ENCODE measurements around the gene PDXDC1. TPM values are rescaled to one million over a fixed set of nuclear protein-coding genes. Genes with fewer than 3 reads are reported as not detected.
"Not testable (repeated sequence)": the region's sequence is repeated elsewhere in the genome, so short reads cannot be mapped to it uniquely, and the experiment has no call there.

PDXDC1 gene
- total RNA-seq, 1 experiment from 2014 or later, result 94.3 TPM

GRCh38 chr16:15059324-15059723 lies 84.5 kb downstream of the PDXDC1 start:
- RAD21 ChIA-PET (ENCODE audit: low non-redundant PET in 1 of 2, low total read pairs in 2 of 2, uncharacterized antibody in 2 of 2, unreplicated experiment in 2 of 2), result no interaction called here
- intact Hi-C loops (cut with micrococcal nuclease), result no loop called here
- POLR2A ChIA-PET, result no interaction called here

GRCh38 chr16:15062085-15062810 lies 87.4 kb downstream of the PDXDC1 start:
- RAD21 ChIA-PET (ENCODE audit: low non-redundant PET in 1 of 2, low total read pairs in 2 of 2, uncharacterized antibody in 2 of 2, unreplicated experiment in 2 of 2); H3K4me1 ChIP-seq (ENCODE audit: control insufficient read depth in 1 of 2, insufficient read depth in 2 of 2, low read length in 2 of 2); H3K27ac ChIP-seq (ENCODE audit: low read depth, low read length); H2AFZ ChIP-seq (ENCODE audit: low read depth, low read length, poor library complexity, severe bottlenecking); H3K9me3 ChIP-seq (ENCODE audit: control insufficient read depth in 1 of 2, insufficient read depth in 1 of 2, low read depth in 1 of 2, low read length in 2 of 2); BruUV-seq (replicated peaks); H3K4me3 ChIP-seq (replicated peaks in 1 of 2; ENCODE audit: low read depth in 1 of 2, low read length in 2 of 2); H3K27me3 ChIP-seq (ENCODE audit: insufficient read depth, low read length); H3K9me2 ChIP-seq (ENCODE audit: insufficient read depth); ATAC-seq; DNase-seq (ENCODE audit: low read depth, low spot score); intact Hi-C loops (cut with micrococcal nuclease); H3K4me2 ChIP-seq (ENCODE audit: low read length); H3K9ac ChIP-seq (ENCODE audit: low read length); POLR2A ChIA-PET; H4K20me1 ChIP-seq (ENCODE audit: insufficient read depth); H3K79me2 ChIP-seq (ENCODE audit: insufficient read depth, low read length): not testable (repeated sequence)
- CTCF ChIA-PET, result interaction anchor here (0.8 to 1.3 kb wide), 2 partner anchors 10 kb away, joined by 3 read pairs; no protein-coding TSS in a partner anchor
- peaks cover 25 to 32% of the 10 kb centered on the region in 2 experiments; a peak in 3 of 4 replicates for H3K36me3 ChIP-seq (ENCODE audit: control insufficient read depth in 1 of 2, insufficient read depth in 2 of 2, low read length in 2 of 2)

More at GRCh38 chr16:15059324-15059723, 84.5 kb downstream of the PDXDC1 start:
- H3K27me3 ChIP-seq (ENCODE audit: insufficient read depth, low read length), result no peaks in the 10 kb centered on the region
- CTCF ChIA-PET, result no interaction called here
- H3K27ac ChIP-seq (ENCODE audit: low read depth, low read length), result no peak overlapping the region
- DNase-seq (ENCODE audit: low read depth, low spot score), result no peak
- TF ChIP-seq EZH2phosphoT487 (IDR thresholded peaks at IDR 0.05; ENCODE audit: borderline replicate concordance), result no peak
- no peak for TF ChIP-seq SP1 (IDR thresholded peaks at IDR 0.05; ENCODE audit: low read depth)
- no peak for TF ChIP-seq SRF (IDR thresholded peaks at IDR 0.05; ENCODE audit: low read depth)
- no peak for TF ChIP-seq EGR1 (IDR thresholded peaks at IDR 0.05; ENCODE audit: low read depth)
- TF ChIP-seq ELF1 (IDR thresholded peaks at IDR 0.05; ENCODE audit: borderline replicate concordance, low read depth), result no peak
- TF ChIP-seq EZH2 (IDR thresholded peaks at IDR 0.05), result no peak
- no peak for TF ChIP-seq RAD21 (IDR thresholded peaks at IDR 0.05; ENCODE audit: low read depth)
- no peaks in the 10 kb centered on the region for H4K20me1 ChIP-seq (ENCODE audit: insufficient read depth)
- H3K4me1 ChIP-seq (ENCODE audit: control insufficient read depth in 1 of 2, insufficient read depth in 2 of 2, low read length in 2 of 2), result peaks cover 0 to 15% of the 10 kb centered on the region in 2 experiments; a peak in 2 of 4 replicates
- no peaks in the 10 kb centered on the region; the same call in 1 of the 2 replicates for H3K79me2 ChIP-seq (ENCODE audit: insufficient read depth, low read length)
- peaks cover 25 to 30% of the 10 kb centered on the region in 2 experiments; a peak in 3 of 4 replicates for H3K36me3 ChIP-seq (ENCODE audit: control insufficient read depth in 1 of 2, insufficient read depth in 2 of 2, low read length in 2 of 2)
- H3K9me2 ChIP-seq (ENCODE audit: insufficient read depth), result no peaks in the 10 kb centered on the region
- no peak overlapping the region for H3K9ac ChIP-seq (ENCODE audit: low read length)
- no peak overlapping the region for H3K4me3 ChIP-seq (replicated peaks in 1 of 2; ENCODE audit: low read depth in 1 of 2, low read length in 2 of 2)
- no peaks in the 10 kb centered on the region for H3K9me3 ChIP-seq (ENCODE audit: control insufficient read depth in 1 of 2, insufficient read depth in 1 of 2, low read depth in 1 of 2, low read length in 2 of 2)
- H2AFZ ChIP-seq (ENCODE audit: low read depth, low read length, poor library complexity, severe bottlenecking), result no peak overlapping the region
- no TSS peak for BruUV-seq (replicated peaks)
- no peak overlapping the region for H3K4me2 ChIP-seq (ENCODE audit: low read length)
- no peak for ATAC-seq

GRCh38 chr16:15065961-15066360 lies 91.1 kb downstream of the PDXDC1 start:
- CTCF ChIA-PET; H3K4me2 ChIP-seq (ENCODE audit: low read length); RAD21 ChIA-PET (ENCODE audit: low non-redundant PET in 1 of 2, low total read pairs in 2 of 2, uncharacterized antibody in 2 of 2, unreplicated experiment in 2 of 2); H3K9me3 ChIP-seq (ENCODE audit: control insufficient read depth in 1 of 2, insufficient read depth in 1 of 2, low read depth in 1 of 2, low read length in 2 of 2); H4K20me1 ChIP-seq (ENCODE audit: insufficient read depth); H2AFZ ChIP-seq (ENCODE audit: low read depth, low read length, poor library complexity, severe bottlenecking); ATAC-seq; H3K4me3 ChIP-seq (replicated peaks in 1 of 2; ENCODE audit: low read depth in 1 of 2, low read length in 2 of 2); H3K4me1 ChIP-seq (ENCODE audit: control insufficient read depth in 1 of 2, insufficient read depth in 2 of 2, low read length in 2 of 2); H3K27ac ChIP-seq (ENCODE audit: low read depth, low read length); DNase-seq (ENCODE audit: low read depth, low spot score); POLR2A ChIA-PET; H3K9ac ChIP-seq (ENCODE audit: low read length); BruUV-seq (replicated peaks); H3K9me2 ChIP-seq (ENCODE audit: insufficient read depth); H3K79me2 ChIP-seq (ENCODE audit: insufficient read depth, low read length); intact Hi-C loops (cut with micrococcal nuclease); H3K27me3 ChIP-seq (ENCODE audit: insufficient read depth, low read length): not testable (repeated sequence)
- H3K36me3 ChIP-seq (ENCODE audit: control insufficient read depth in 1 of 2, insufficient read depth in 2 of 2, low read length in 2 of 2), result peaks cover 17 to 28% of the 10 kb centered on the region in 2 experiments; a peak in 3 of 4 replicates

- H3K9me2 ChIP-seq (ENCODE audit: insufficient read depth); H3K79me2 ChIP-seq (ENCODE audit: insufficient read depth, low read length); H2AFZ ChIP-seq (ENCODE audit: low read depth, low read length, poor library complexity, severe bottlenecking); H4K20me1 ChIP-seq (ENCODE audit: insufficient read depth); CTCF ChIA-PET; intact Hi-C loops (cut with micrococcal nuclease); H3K9ac ChIP-seq (ENCODE audit: low read length); H3K4me1 ChIP-seq (ENCODE audit: control insufficient read depth in 1 of 2, insufficient read depth in 2 of 2, low read length in 2 of 2); H3K9me3 ChIP-seq (ENCODE audit: control insufficient read depth in 1 of 2, insufficient read depth in 1 of 2, low read depth in 1 of 2, low read length in 2 of 2); H3K4me3 ChIP-seq (replicated peaks in 1 of 2; ENCODE audit: low read depth in 1 of 2, low read length in 2 of 2); BruUV-seq (replicated peaks); H3K27ac ChIP-seq (ENCODE audit: low read depth, low read length); H3K27me3 ChIP-seq (ENCODE audit: insufficient read depth, low read length); POLR2A ChIA-PET; ATAC-seq; DNase-seq (ENCODE audit: low read depth, low spot score); RAD21 ChIA-PET (ENCODE audit: low non-redundant PET in 1 of 2, low total read pairs in 2 of 2, uncharacterized antibody in 2 of 2, unreplicated experiment in 2 of 2); H3K4me2 ChIP-seq (ENCODE audit: low read length): not testable (repeated sequence)
- peaks cover 10 to 23% of the 10 kb centered on the region in 2 experiments; a peak in 3 of 4 replicates for H3K36me3 ChIP-seq (ENCODE audit: control insufficient read depth in 1 of 2, insufficient read depth in 2 of 2, low read length in 2 of 2)
These were observed 91.9 kb downstream of the PDXDC1 start for GRCh38 chr16:15066690-15067089.
